Adrenal gland (tissue), 5 donors: Measurements from ENCODE around the gene TMEM63C.

Source experiments
- POLR2A ChIP-seq, 2 donors: fragments of 450-650 bp; IDR thresholded peaks; one replicate each; pipeline ENCODE4 v1.6.1; 2017; ENCODE audit warnings: antibody characterized with exemption in 2 of 2, mild to moderate bottlenecking in 2 of 2, moderate library complexity in 1 of 2
- TF ChIP-seq, protein P1 (sequence below), 6 experiments: fragments of 450-650 bp in 4 of 6; fragments of 200-600 bp in 2 of 6; sonication (generic) in 1 of 6; IDR thresholded peaks; 1 replicate in 5 of 6; 2 replicates in 1 of 6; pipeline versions ENCODE4 v1.5.1 to v1.8.0; 2016 to 2021; ENCODE audit warnings: antibody characterized with exemption in 6 of 6, mild to moderate bottlenecking in 2 of 6, moderate library complexity in 1 of 6
- donor health status: DM: no; HTN: no; CAD: no.

DNA sequence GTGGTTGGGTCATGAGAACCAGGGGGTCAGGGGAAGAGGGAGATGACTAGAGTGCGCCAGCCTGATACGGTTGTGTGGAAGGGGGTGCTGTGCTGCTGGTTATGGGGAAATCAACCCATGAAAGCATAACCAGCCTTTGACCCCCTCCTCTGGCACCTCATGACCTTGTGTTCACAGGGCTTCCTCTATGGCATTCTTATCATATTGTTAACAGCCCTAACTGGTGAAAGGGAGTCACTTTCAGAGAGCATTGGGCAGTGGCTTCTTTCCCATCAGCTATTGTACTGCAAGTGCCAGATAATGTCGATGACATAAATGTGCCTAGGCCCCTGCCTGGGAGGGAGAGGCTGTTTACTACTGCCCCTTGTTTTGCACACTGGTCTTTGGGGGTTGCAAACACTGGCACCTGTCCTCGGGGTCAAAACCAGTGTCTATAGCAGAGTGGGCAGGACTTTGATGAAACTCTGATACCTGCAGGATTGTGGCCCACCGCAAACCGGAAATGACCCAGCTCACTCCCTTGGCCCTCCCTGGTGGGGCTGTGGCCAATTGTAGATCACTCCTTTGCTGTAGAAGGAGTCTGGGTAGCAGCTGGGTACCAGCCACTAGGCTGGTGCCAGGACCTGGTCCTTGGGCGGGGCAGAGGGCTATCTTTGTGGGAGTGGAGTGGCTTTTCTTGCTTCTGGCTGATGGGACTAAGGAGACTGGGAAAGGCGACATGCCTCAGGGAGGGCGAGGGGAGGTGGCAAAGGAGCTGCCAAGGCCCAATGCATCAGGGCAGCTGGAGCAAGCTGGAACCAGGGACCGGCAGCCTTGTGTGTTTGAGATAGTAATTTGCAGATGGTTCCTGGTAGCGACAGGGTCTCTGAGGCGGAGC, 634 bp upstream of the TMEM63C start:
- TF ChIP-seq POLR2A (IDR thresholded peaks at IDR 0.05) = no peak
- TF ChIP-seq, protein P1, sequence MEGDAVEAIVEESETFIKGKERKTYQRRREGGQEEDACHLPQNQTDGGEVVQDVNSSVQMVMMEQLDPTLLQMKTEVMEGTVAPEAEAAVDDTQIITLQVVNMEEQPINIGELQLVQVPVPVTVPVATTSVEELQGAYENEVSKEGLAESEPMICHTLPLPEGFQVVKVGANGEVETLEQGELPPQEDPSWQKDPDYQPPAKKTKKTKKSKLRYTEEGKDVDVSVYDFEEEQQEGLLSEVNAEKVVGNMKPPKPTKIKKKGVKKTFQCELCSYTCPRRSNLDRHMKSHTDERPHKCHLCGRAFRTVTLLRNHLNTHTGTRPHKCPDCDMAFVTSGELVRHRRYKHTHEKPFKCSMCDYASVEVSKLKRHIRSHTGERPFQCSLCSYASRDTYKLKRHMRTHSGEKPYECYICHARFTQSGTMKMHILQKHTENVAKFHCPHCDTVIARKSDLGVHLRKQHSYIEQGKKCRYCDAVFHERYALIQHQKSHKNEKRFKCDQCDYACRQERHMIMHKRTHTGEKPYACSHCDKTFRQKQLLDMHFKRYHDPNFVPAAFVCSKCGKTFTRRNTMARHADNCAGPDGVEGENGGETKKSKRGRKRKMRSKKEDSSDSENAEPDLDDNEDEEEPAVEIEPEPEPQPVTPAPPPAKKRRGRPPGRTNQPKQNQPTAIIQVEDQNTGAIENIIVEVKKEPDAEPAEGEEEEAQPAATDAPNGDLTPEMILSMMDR (IDR thresholded peaks at IDR 0.05) = no peak
